OCI-LY7 (cell line): ENCODE measurements around the gene DNAI2. TPM values are rescaled to one million over a fixed set of nuclear protein-coding genes. Genes with fewer than 3 reads are reported as not detected.
"Not testable (repeated sequence)": the region's sequence is repeated elsewhere in the genome, so short reads cannot be mapped to it uniquely, and the experiment has no call there.

ENCODE experiments used
- BruUV-seq: library from RNA; stranded (reverse); fragments of 400-500 nt; replicated peaks from 2 replicates; lab custom pipeline; 2021; lab: Mats Ljungman, UMichigan
- CTCF ChIA-PET: fragments of 300-600 bp; sonication (Branson Sonifier 250); formaldehyde crosslinking; loops from one replicate; lab custom pipeline; 2022; ENCODE audit warnings: antibody characterized with exemption; ENCODE audit not compliant: unreplicated experiment; lab: Charles Lee
- POLR2A ChIA-PET: fragments of 300-600 bp; sonication (Branson Sonifier 250); formaldehyde crosslinking; loops from one replicate; lab custom pipeline; 2022; ENCODE audit warnings: antibody characterized with exemption; lab: Charles Lee
- DNase-seq: peaks from one replicate; pipeline ENCODE4 v3.0.0-alpha.2; 2015; ENCODE audit warnings: low spot score
- H2AFZ ChIP-seq: fragments of 200-600 bp; sonication (generic), shearing (Covaris generic); 2 replicates; pipeline ENCODE4 v1.6.1; 2014; ENCODE audit warnings: mild to moderate bottlenecking, antibody characterized with exemption, low read length, moderate library complexity
- H3K27ac ChIP-seq: fragments of 200-600 bp; sonication (generic); 2 replicates; pipeline ENCODE4 v1.5.1; 2014; ENCODE audit warnings: mixed run types, low read depth, mild to moderate bottlenecking, moderate library complexity, low read length, inconsistent platforms; ENCODE audit not compliant: poor library complexity, severe bottlenecking
- H3K36me3 ChIP-seq: fragments of 200-600 bp; sonication (generic); 2 replicates; pipeline ENCODE4 v1.6.1; 2014; ENCODE audit warnings: mild to moderate bottlenecking, antibody characterized with exemption, low read length, moderate library complexity, mixed read lengths; ENCODE audit not compliant: insufficient read depth
- H3K4me1 ChIP-seq: fragments of 200-600 bp; sonication (generic); 2 replicates; pipeline ENCODE4 v1.5.1; 2014; ENCODE audit warnings: mild to moderate bottlenecking, low read length; ENCODE audit not compliant: insufficient read depth, poor library complexity, severe bottlenecking
- H3K4me2 ChIP-seq: fragments of 200-600 bp; sonication (generic); 2 replicates; pipeline ENCODE4 v1.6.1; 2014; ENCODE audit warnings: mild to moderate bottlenecking, low read length
- H3K4me3 ChIP-seq: fragments of 200-600 bp; sonication (generic); 2 replicates; pipeline ENCODE4 v1.5.1; 2014; ENCODE audit warnings: mild to moderate bottlenecking, low read depth, low read length; ENCODE audit not compliant: poor library complexity, severe bottlenecking
- H3K79me2 ChIP-seq: fragments of 200-600 bp; sonication (generic); 2 replicates; pipeline ENCODE4 v1.6.1; 2016; ENCODE audit warnings: low read depth, mild to moderate bottlenecking, low read length, moderate library complexity, mixed read lengths; ENCODE audit not compliant: insufficient read depth
- H3K9me2 ChIP-seq: fragments of 200-600 bp; sonication (generic); 2 replicates; pipeline ENCODE4 v1.6.1; 2016; ENCODE audit warnings: mild to moderate bottlenecking, low read length, mixed read lengths; ENCODE audit not compliant: insufficient read depth
- H3K9me3 ChIP-seq: fragments of 200-600 bp; sonication (generic); 2 replicates; pipeline ENCODE4 v1.6.1; 2014; ENCODE audit warnings: mild to moderate bottlenecking, mixed run types, low read length, mixed read lengths
- H4K20me1 ChIP-seq: fragments of 200-600 bp; sonication (generic); 2 replicates; pipeline ENCODE4 v1.6.1; 2014; ENCODE audit warnings: mild to moderate bottlenecking, antibody characterized with exemption, low read length, moderate library complexity, mixed read lengths; ENCODE audit not compliant: insufficient read depth
- EZH2phosphoT487 ChIP-seq: fragments of 200-600 bp; sonication (generic); IDR thresholded peaks from 2 replicates; pipeline ENCODE4 v1.6.1; 2018; ENCODE audit warnings: low read depth, borderline replicate concordance, mild to moderate bottlenecking, mixed run types, antibody characterized with exemption, low read length, moderate library complexity, mixed read lengths
- intact Hi-C: fragments of 100-400 bp; cut with micrococcal nuclease; formaldehyde crosslinking; loops from one replicate; pipeline ENCODE4 v1.10.0; 2022; ENCODE audit not compliant: unreplicated experiment
- total RNA-seq, 2 experiments: library from RNA; depleted of rRNA in 1 of 2; stranded (reverse); fragments of >200 nt in 1 of 2; shearing (Covaris generic) in 1 of 2; gene quantifications; 2 replicates each; pipeline ENCODE4 v1.2.3, GENCODE V29; 2014 to 2022
- TF ChIP-seq, protein P1 (sequence below): fragments of 200-600 bp; sonication (generic); conservative IDR thresholded peaks from 2 replicates; pipeline ENCODE4 v1.5.1; 2014; ENCODE audit warnings: mild to moderate bottlenecking, antibody characterized with exemption, low read length, moderate library complexity, mixed read lengths

DNAI2 gene
- total RNA-seq, 2 experiments from 2014 or later = not detected

DNA sequence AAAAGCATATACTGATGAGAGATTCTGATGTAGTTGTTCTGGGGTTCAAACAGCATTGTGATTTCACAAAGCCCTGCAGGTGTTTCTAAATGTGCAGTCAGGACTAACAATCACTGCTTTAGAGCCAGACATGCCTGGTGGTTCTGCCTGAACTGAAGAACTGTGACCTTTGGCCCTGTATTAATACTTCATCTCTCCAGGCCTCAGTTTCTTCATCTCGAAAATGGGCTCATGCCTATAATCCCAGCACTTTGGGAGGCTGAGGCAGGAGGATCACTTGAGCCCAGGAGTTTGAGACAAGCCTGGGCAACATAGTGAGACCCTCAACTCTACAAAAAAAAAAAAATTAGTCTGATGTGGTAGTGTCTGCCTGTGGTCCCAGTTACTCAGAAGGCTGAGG lies 3.9 kb downstream of the DNAI2 start:
- no peak overlapping the region for H3K4me2 ChIP-seq
- CTCF ChIA-PET = no interaction called here
- intact Hi-C loops = no loop called here
- DNase-seq = no peak
- peaks cover 8% of the 10 kb centered on the region for H3K4me1 ChIP-seq
- no peaks in the 10 kb centered on the region for H3K36me3 ChIP-seq
- POLR2A ChIA-PET = interaction anchor here (0.8 kb wide), 1 partner anchor 219 kb away, joined by 3 read pairs; no protein-coding TSS in a partner anchor
- H3K9me2 ChIP-seq = no peaks in the 10 kb centered on the region
- H3K9me3 ChIP-seq = no peaks in the 10 kb centered on the region
- no peak overlapping the region for H3K4me3 ChIP-seq
- no TSS peak for BruUV-seq
- H3K27ac ChIP-seq = no peak overlapping the region
- no peaks in the 10 kb centered on the region for H3K79me2 ChIP-seq
- TF ChIP-seq EZH2phosphoT487 = no peak
- TF ChIP-seq, protein P1, sequence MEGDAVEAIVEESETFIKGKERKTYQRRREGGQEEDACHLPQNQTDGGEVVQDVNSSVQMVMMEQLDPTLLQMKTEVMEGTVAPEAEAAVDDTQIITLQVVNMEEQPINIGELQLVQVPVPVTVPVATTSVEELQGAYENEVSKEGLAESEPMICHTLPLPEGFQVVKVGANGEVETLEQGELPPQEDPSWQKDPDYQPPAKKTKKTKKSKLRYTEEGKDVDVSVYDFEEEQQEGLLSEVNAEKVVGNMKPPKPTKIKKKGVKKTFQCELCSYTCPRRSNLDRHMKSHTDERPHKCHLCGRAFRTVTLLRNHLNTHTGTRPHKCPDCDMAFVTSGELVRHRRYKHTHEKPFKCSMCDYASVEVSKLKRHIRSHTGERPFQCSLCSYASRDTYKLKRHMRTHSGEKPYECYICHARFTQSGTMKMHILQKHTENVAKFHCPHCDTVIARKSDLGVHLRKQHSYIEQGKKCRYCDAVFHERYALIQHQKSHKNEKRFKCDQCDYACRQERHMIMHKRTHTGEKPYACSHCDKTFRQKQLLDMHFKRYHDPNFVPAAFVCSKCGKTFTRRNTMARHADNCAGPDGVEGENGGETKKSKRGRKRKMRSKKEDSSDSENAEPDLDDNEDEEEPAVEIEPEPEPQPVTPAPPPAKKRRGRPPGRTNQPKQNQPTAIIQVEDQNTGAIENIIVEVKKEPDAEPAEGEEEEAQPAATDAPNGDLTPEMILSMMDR = no peak
- H4K20me1 ChIP-seq = no peaks in the 10 kb centered on the region
- H2AFZ ChIP-seq = no peak overlapping the region

- POLR2A ChIA-PET, CTCF ChIA-PET: not testable (repeated sequence)
Measured at GRCh38 chr17:74279617-74280016, 5.6 kb downstream of the DNAI2 start.

GRCh38 chr17:74280093-74280513 lies 6.1 kb downstream of the DNAI2 start:
- DNase-seq = no peak
- no peak overlapping the region for H2AFZ ChIP-seq
- BruUV-seq = no TSS peak
- H3K9me3 ChIP-seq = no peaks in the 10 kb centered on the region
- no peak overlapping the region for H3K4me2 ChIP-seq
- TF ChIP-seq, protein P1 = no peak
- no peak for TF ChIP-seq EZH2phosphoT487
- H3K4me1 ChIP-seq = peaks cover 2% of the 10 kb centered on the region
- no peaks in the 10 kb centered on the region for H4K20me1 ChIP-seq
- H3K4me3 ChIP-seq = no peak overlapping the region
- ChIA-PET CTCF (no interaction called here), POLR2A (interaction anchor here (1.7 kb wide), 1 partner anchor 13 kb away, joined by 6 read pairs; no protein-coding TSS in a partner anchor)
- no peaks in the 10 kb centered on the region for H3K36me3 ChIP-seq
- no peaks in the 10 kb centered on the region for H3K9me2 ChIP-seq
- H3K79me2 ChIP-seq = no peaks in the 10 kb centered on the region
- H3K27ac ChIP-seq = no peak overlapping the region
- intact Hi-C loops = no loop called here

More at GRCh38 chr17:74279617-74280016, 5.6 kb downstream of the DNAI2 start:
- H3K79me2 ChIP-seq, H3K4me1 ChIP-seq, H3K4me3 ChIP-seq, H3K9me3 ChIP-seq, H2AFZ ChIP-seq, H3K9me2 ChIP-seq, H3K4me2 ChIP-seq, DNase-seq, H3K27ac ChIP-seq, intact Hi-C loops, BruUV-seq, H3K36me3 ChIP-seq, H4K20me1 ChIP-seq: not testable (repeated sequence)
